Measurements from ENCODE around the gene RAP2A. TPM values are rescaled to one million over a fixed set of nuclear protein-coding genes. Genes with fewer than 3 reads are reported as not detected.

Gene RAP2A
- total RNA-seq, 1 experiment from 2014 or later, result 32.1 TPM

- no peak overlapping the region for H3K56ac ChIP-seq (ENCODE audit: insufficient read length, low read depth, low read length)
- H3K14ac ChIP-seq (ENCODE audit: insufficient read depth, low read length), result no peak overlapping the region
- no peak overlapping the region for H3K18ac ChIP-seq (ENCODE audit: insufficient read length, low read depth, low read length)
- no peak overlapping the region for H3K4ac ChIP-seq (ENCODE audit: low read depth, low read length)
- no peak overlapping the region for H2BK12ac ChIP-seq (ENCODE audit: insufficient read length, low read depth, low read length)
- no peaks in the 10 kb centered on the region for H3K27me3 ChIP-seq (ENCODE audit: insufficient read depth, low read length)
- no CpG with 5 or more reads among the region's 2 CpGs for WGBS (ENCODE audit: extremely low coverage, insufficient read length, low lambda C conversion rate)
- no peak overlapping the region for H2BK120ac ChIP-seq (ENCODE audit: low read depth, low read length, poor library complexity, severe bottlenecking)
- H2BK5ac ChIP-seq (ENCODE audit: insufficient read length, low read length), result no peak overlapping the region
- H3K27ac ChIP-seq (ENCODE audit: insufficient read length, low read depth, low read length), result no peak overlapping the region
- no peaks in the 10 kb centered on the region for H3K79me1 ChIP-seq (ENCODE audit: insufficient read depth, low read depth, low read length, poor library complexity, severe bottlenecking)
- H3K4me2 ChIP-seq (ENCODE audit: insufficient read depth, insufficient read length, low read length), result no peak overlapping the region
- DNase-seq, result no peak
- Mint-ChIP-seq H3K36me3 (ENCODE audit: insufficient read depth in 1 of 3, low read depth in 3 of 3) (no peaks in the 10 kb centered on the region), H3K4me3 (no peak overlapping the region), H3K27me3 (ENCODE audit: low read depth) (peaks cover 2% of the 10 kb centered on the region; the same call in 1 of the 2 replicates), H3K9me3 (no peaks in the 10 kb centered on the region; a peak in 1 of 5 replicates), H3K27ac (no peak overlapping the region), H3K4me1 (no peaks in the 10 kb centered on the region)
- H3K23me2 ChIP-seq (ENCODE audit: insufficient read length, low read depth, low read length, poor library complexity, severe bottlenecking), result no peaks in the 10 kb centered on the region
- no peak overlapping the region for H2AFZ ChIP-seq (ENCODE audit: low read length)
- no peak overlapping the region for H4K8ac ChIP-seq (replicated peaks; ENCODE audit: insufficient read length, low read depth, low read length)
- no peak overlapping the region for H2BK20ac ChIP-seq (ENCODE audit: low read depth, low read length, poor library complexity, severe bottlenecking)
- H4K20me1 ChIP-seq (ENCODE audit: control insufficient read depth, insufficient read depth, insufficient read length), result no peaks in the 10 kb centered on the region
- H3K9me3 ChIP-seq (ENCODE audit: control insufficient read depth, low read depth, low read length), result no peaks in the 10 kb centered on the region
- H3T11ph ChIP-seq (ENCODE audit: low read length), result no peak overlapping the region
- no peaks in the 10 kb centered on the region for H3K4me1 ChIP-seq (ENCODE audit: insufficient read depth, low read length)
- H3K9ac ChIP-seq (ENCODE audit: extremely low read depth, insufficient read length, low read length), result no peak overlapping the region
- no peak overlapping the region for H4K5ac ChIP-seq (ENCODE audit: insufficient read length, low read depth, low read length)
- TF ChIP-seq, protein P1, sequence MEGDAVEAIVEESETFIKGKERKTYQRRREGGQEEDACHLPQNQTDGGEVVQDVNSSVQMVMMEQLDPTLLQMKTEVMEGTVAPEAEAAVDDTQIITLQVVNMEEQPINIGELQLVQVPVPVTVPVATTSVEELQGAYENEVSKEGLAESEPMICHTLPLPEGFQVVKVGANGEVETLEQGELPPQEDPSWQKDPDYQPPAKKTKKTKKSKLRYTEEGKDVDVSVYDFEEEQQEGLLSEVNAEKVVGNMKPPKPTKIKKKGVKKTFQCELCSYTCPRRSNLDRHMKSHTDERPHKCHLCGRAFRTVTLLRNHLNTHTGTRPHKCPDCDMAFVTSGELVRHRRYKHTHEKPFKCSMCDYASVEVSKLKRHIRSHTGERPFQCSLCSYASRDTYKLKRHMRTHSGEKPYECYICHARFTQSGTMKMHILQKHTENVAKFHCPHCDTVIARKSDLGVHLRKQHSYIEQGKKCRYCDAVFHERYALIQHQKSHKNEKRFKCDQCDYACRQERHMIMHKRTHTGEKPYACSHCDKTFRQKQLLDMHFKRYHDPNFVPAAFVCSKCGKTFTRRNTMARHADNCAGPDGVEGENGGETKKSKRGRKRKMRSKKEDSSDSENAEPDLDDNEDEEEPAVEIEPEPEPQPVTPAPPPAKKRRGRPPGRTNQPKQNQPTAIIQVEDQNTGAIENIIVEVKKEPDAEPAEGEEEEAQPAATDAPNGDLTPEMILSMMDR (conservative IDR thresholded peaks at IDR 0.05), result no peak
- no peak overlapping the region for H2AK5ac ChIP-seq (ENCODE audit: insufficient read length, low read length)
- H3K79me2 ChIP-seq (ENCODE audit: insufficient read depth, low read length), result no peaks in the 10 kb centered on the region
- no peak overlapping the region for H2BK15ac ChIP-seq (ENCODE audit: low read depth, low read length)
- no peak overlapping the region for H4K91ac ChIP-seq (ENCODE audit: insufficient read length, low read depth, low read length)
- no peak overlapping the region for H3K23ac ChIP-seq (ENCODE audit: insufficient read length, low read depth, low read length)
Measured at GRCh38 chr13:97384371-97384770, 49.6 kb upstream of the RAP2A start.
